ELF-1 (cell line): ENCODE measurements around the gene ABHD2.
A peak's percentile ranks its signal among the peaks of the same experiment; 100 is the strongest.

ENCODE experiments used
- DNase-seq: peaks from one replicate; pipeline ENCODE4 v3.0.0-alpha.2; 2016; ENCODE audit warnings: low read depth, low spot score

The ABHD2 gene

GRCh38 chr15:89165677-89166076, 77.4 kb downstream of the ABHD2 start:
- DNase-seq: no peak

GRCh38 chr15:89167267-89168176, 79.3 kb downstream of the ABHD2 start:
- DNase-seq: no peak

- DNase-seq: no peak
These were observed 80.1 kb downstream of the ABHD2 start for GRCh38 chr15:89168316-89168833.

- no peak for DNase-seq
These were observed 82.1 kb downstream of the ABHD2 start for GRCh38 chr15:89170364-89170763.

GRCh38 chr15:89171136-89172072, 83.1 kb downstream of the ABHD2 start:
- peak; percentile 81 for DNase-seq

- DNase-seq: no peak
These were observed 84.7 kb downstream of the ABHD2 start for GRCh38 chr15:89172921-89173320.

GRCh38 chr15:89174476-89174875, 86.2 kb downstream of the ABHD2 start:
- DNase-seq: no peak

- DNase-seq: no peak
These were observed 87.4 kb downstream of the ABHD2 start for GRCh38 chr15:89175617-89176191.

- no peak for DNase-seq
These were observed 88.9 kb downstream of the ABHD2 start for GRCh38 chr15:89177116-89177515.

- peak; percentile 51 for DNase-seq
These were observed 89.5 kb downstream of the ABHD2 start for GRCh38 chr15:89177633-89178306.

GRCh38 chr15:89178307-89178977, 90.2 kb downstream of the ABHD2 start:
- DNase-seq: no peak

- DNase-seq: no peak
These were observed 92.0 kb downstream of the ABHD2 start for GRCh38 chr15:89179966-89180875.

- no peak for DNase-seq
These were observed 96.1 kb downstream of the ABHD2 start for GRCh38 chr15:89184357-89184756.

- no peak for DNase-seq
These were observed 96.8 kb downstream of the ABHD2 start for GRCh38 chr15:89184886-89185526.

GRCh38 chr15:89186803-89187202, 98.5 kb downstream of the ABHD2 start:
- DNase-seq: no peak

GRCh38 chr15:89187301-89187985, 99.2 kb downstream of the ABHD2 start:
- no peak for DNase-seq

- DNase-seq: no peak
These were observed 99.8 kb downstream of the ABHD2 start for GRCh38 chr15:89187986-89188514.

GRCh38 chr15:89192136-89192535, 103.9 kb downstream of the ABHD2 start:
- no peak for DNase-seq
